Neural cell (in vitro differentiated cells): ENCODE data around the gene IFRD1.

Experiments
- EP300 ChIP-seq: fragments of 450-650 bp; conservative IDR thresholded peaks from 2 replicates; pipeline ENCODE4 v1.6.1; 2014; ENCODE audit warnings: antibody characterized with exemption, mild to moderate bottlenecking, moderate library complexity; ENCODE audit not compliant: poor library complexity, severe bottlenecking
- EZH2 ChIP-seq: fragments of 200-600, 300-800 bp; shearing (Covaris generic), sonication (generic); IDR thresholded peaks from 2 replicates; pipeline ENCODE4 v1.6.1; 2014; ENCODE audit warnings: antibody characterized with exemption, low read length, borderline replicate concordance, mild to moderate bottlenecking; ENCODE audit not compliant: insufficient read depth, poor library complexity, severe bottlenecking
- MXI1 ChIP-seq: fragments of 450-650 bp; conservative IDR thresholded peaks from 2 replicates; pipeline ENCODE4 v1.6.1; 2014; ENCODE audit warnings: antibody characterized with exemption, mild to moderate bottlenecking; ENCODE audit not compliant: poor library complexity, severe bottlenecking
- POLR2AphosphoS5 ChIP-seq: IDR thresholded peaks from 2 replicates; pipeline ENCODE4 v1.6.1; 2012
- RAD21 ChIP-seq: fragments of 450-650 bp; conservative IDR thresholded peaks from 2 replicates; pipeline ENCODE4 v1.6.1; 2014; ENCODE audit warnings: antibody characterized with exemption, mild to moderate bottlenecking, moderate library complexity
- REST ChIP-seq: IDR thresholded peaks from 2 replicates; pipeline ENCODE4 v1.6.1; 2012; ENCODE audit warnings: borderline replicate concordance
- TAF1 ChIP-seq: IDR thresholded peaks from 2 replicates; pipeline ENCODE4 v1.6.1; 2012; ENCODE audit warnings: low read depth
- TF ChIP-seq, protein P1 (sequence below): fragments of 450-650 bp; IDR thresholded peaks from 2 replicates; pipeline ENCODE4 v1.5.1; 2014; ENCODE audit warnings: antibody characterized with exemption, mild to moderate bottlenecking, moderate library complexity; ENCODE audit not compliant: poor library complexity, severe bottlenecking

- TF ChIP-seq TAF1 (no peak), EZH2 (no peak), POLR2AphosphoS5 (no peak), REST (no peak), EP300 (no peak), RAD21 (no peak), MXI1 (no peak)
- TF ChIP-seq, protein P1, sequence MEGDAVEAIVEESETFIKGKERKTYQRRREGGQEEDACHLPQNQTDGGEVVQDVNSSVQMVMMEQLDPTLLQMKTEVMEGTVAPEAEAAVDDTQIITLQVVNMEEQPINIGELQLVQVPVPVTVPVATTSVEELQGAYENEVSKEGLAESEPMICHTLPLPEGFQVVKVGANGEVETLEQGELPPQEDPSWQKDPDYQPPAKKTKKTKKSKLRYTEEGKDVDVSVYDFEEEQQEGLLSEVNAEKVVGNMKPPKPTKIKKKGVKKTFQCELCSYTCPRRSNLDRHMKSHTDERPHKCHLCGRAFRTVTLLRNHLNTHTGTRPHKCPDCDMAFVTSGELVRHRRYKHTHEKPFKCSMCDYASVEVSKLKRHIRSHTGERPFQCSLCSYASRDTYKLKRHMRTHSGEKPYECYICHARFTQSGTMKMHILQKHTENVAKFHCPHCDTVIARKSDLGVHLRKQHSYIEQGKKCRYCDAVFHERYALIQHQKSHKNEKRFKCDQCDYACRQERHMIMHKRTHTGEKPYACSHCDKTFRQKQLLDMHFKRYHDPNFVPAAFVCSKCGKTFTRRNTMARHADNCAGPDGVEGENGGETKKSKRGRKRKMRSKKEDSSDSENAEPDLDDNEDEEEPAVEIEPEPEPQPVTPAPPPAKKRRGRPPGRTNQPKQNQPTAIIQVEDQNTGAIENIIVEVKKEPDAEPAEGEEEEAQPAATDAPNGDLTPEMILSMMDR = no peak
These were observed 53.9 kb downstream of the IFRD1 start for GRCh38 chr7:112504093-112504695.
